Vagina (tissue), 2 donors: ENCODE measurements around the gene HSPBP1.

Experiments used
- CTCF ChIP-seq, 3 experiments: fragments of 450-650 bp in 2 of 3; fragments of 200-600 bp in 1 of 3; sonication (generic) in 1 of 3; IDR thresholded peaks; one replicate each; pipeline ENCODE4 v1.5.1; 2017 to 2019; ENCODE audit warnings: antibody characterized with exemption in 3 of 3, mild to moderate bottlenecking in 2 of 3, moderate library complexity in 2 of 3
- POLR2A ChIP-seq, 2 donors: fragments of 450-650 bp; IDR thresholded peaks; one replicate each; pipeline ENCODE4 v1.6.1; 2017; ENCODE audit warnings: antibody characterized with exemption in 2 of 2, mild to moderate bottlenecking in 2 of 2, moderate library complexity in 2 of 2

DNA sequence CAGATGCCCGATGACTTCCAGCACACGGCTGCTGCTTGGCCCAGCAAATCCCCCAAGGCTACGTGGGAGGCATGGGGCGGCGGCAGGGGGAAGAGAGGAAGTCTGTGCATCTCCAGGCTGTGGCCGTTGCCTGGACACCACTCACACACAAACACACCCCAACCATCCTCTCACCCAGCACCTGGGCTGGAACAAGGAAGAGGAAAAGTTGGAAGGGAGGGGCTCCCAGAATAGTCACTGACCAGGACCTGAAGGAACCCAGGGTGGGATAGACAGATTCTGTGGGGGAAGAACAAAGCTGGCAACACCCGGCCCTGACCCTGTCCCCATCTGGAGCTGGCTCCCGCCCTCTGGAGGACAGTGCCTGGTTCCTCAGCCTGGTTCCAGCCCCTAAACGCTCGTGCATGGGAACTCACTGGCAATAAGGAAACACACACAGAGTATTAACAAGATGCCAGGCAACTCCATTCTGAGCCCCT lies 32.2 kb downstream of the HSPBP1 start:
- TF ChIP-seq CTCF (IDR thresholded peaks at IDR 0.05) (no peak), POLR2A (IDR thresholded peaks at IDR 0.05) (no peak)
